Esophagus muscularis mucosa (tissue), 4 donors: ENCODE results near the gene ONECUT3. TPM values are rescaled to one million over a fixed set of nuclear protein-coding genes. Genes with fewer than 3 reads are reported as not detected.

ENCODE experiments used
- DNase-seq: peaks from one replicate; pipeline ENCODE4 v3.0.0-alpha.2; 2017; ENCODE audit errors: extremely low spot score
- H3K27ac ChIP-seq, 4 donors: fragments of 200-600 bp; sonication (generic); replicated peaks in 1 of 4; 1 replicate in 3 of 4; 2 replicates in 1 of 4; pipeline ENCODE4 v1.5.1; 2016 to 2019; ENCODE audit warnings: mild to moderate bottlenecking in 1 of 4
- H3K27me3 ChIP-seq, 4 donors: fragments of 200-600 bp; sonication (generic); one replicate each; pipeline versions ENCODE4 v1.5.1 to v1.6.0; 2016 to 2019
- H3K36me3 ChIP-seq, 4 donors: fragments of 200-600 bp; sonication (generic); one replicate each; pipeline ENCODE4 v1.5.1; 2016 to 2019
- H3K4me1 ChIP-seq, 4 donors: fragments of 200-600 bp; sonication (generic); one replicate each; pipeline ENCODE4 v1.5.1; 2016 to 2019
- H3K4me3 ChIP-seq, 4 donors: fragments of 200-600 bp; sonication (generic); 1 replicate in 2 of 4; 2 replicates in 2 of 4; pipeline ENCODE4 v1.5.1; 2016 to 2019; ENCODE audit warnings: mild to moderate bottlenecking in 4 of 4, moderate library complexity in 1 of 4
- H3K9me3 ChIP-seq, 4 donors: fragments of 200-600 bp; sonication (generic); 1 replicate in 3 of 4; 2 replicates in 1 of 4; pipeline ENCODE4 v1.5.1; 2016 to 2019
- CTCF ChIP-seq, 3 experiments: fragments of 200-600 bp in 2 of 3; fragments of 450-650 bp in 1 of 3; sonication (generic) in 2 of 3; IDR thresholded peaks; one replicate each; pipeline ENCODE4 v1.5.1; 2017 to 2019; ENCODE audit warnings: antibody characterized with exemption in 3 of 3, mild to moderate bottlenecking in 2 of 3, moderate library complexity in 1 of 3
- EP300 ChIP-seq: sonication (generic); formaldehyde crosslinking; IDR thresholded peaks from one replicate; pipeline ENCODE4 v1.6.1; 2017; ENCODE audit warnings: antibody characterized with exemption
- POLR2A ChIP-seq: fragments of 450-650 bp; IDR thresholded peaks from one replicate; pipeline ENCODE4 v1.6.1; 2017; ENCODE audit warnings: antibody characterized with exemption, moderate library complexity, mild to moderate bottlenecking, low read depth
- POLR2AphosphoS5 ChIP-seq, 2 donors: sonication (generic); formaldehyde crosslinking; IDR thresholded peaks; one replicate each; pipeline ENCODE4 v1.6.1; 2017; ENCODE audit warnings: antibody characterized with exemption in 2 of 2
- WGBS: methylation state at CpG from one replicate; pipeline ENCODE4 v1.1.5; 2018; 5-methylcytosine and 5-hydroxymethylcytosine counted together
- intact Hi-C: fragments of 100-400 bp; cut with DNase I; formaldehyde crosslinking; loops from one replicate; pipeline ENCODE4 v1.15.1; 2023
- total RNA-seq, 4 donors: library from RNA; depleted of rRNA; stranded (reverse); fragments of >200 nt; gene quantifications; one replicate each; pipeline versions ENCODE4 v1.1.0 to v1.2.1, GENCODE V29; 2016

Gene ONECUT3
- total RNA-seq, 4 donors from 2014 or later, result not detected

GRCh38 chr19:1810439-1811160 lies 57.3 kb downstream of the ONECUT3 start:
- intact Hi-C loops, result no loop called here

GRCh38 chr19:1811472-1811894 lies 58.2 kb downstream of the ONECUT3 start:
- peaks cover 15 to 26% (median 24%) of the 10 kb centered on the region in 4 donors for H3K4me1 ChIP-seq
- TF ChIP-seq CTCF (IDR thresholded peaks at IDR 0.05) (no peak), EP300 (no peak), POLR2AphosphoS5 (IDR thresholded peaks at IDR 0.05) (peak in 1 of 2 donors; percentile 58), POLR2A (no peak)
- DNase-seq, result no peak
- WGBS, result 14% methylated on average over 13 of the region's 13 CpGs
- H3K27ac ChIP-seq, result peak overlapping the region; percentile 67 to 81 (median 78)
- peak overlapping the region; percentile 55 to 59 (median 58) for H3K4me3 ChIP-seq
- intact Hi-C loops, result no loop called here
- H3K9me3 ChIP-seq, result no peaks in the 10 kb centered on the region
- H3K27me3 ChIP-seq, result no peaks in the 10 kb centered on the region
- H3K36me3 ChIP-seq, result peaks cover 12 to 21% (median 19%) of the 10 kb centered on the region in 4 donors

More at GRCh38 chr19:1810439-1811160, 57.3 kb downstream of the ONECUT3 start:
- H3K36me3 ChIP-seq, result peaks cover 3 to 12% (median 10%) of the 10 kb centered on the region in 4 donors
- H3K4me3 ChIP-seq, result no peak overlapping the region
- H3K9me3 ChIP-seq, result no peaks in the 10 kb centered on the region
- TF ChIP-seq CTCF (IDR thresholded peaks at IDR 0.05) (no peak), POLR2AphosphoS5 (IDR thresholded peaks at IDR 0.05) (no peak), POLR2A (no peak), EP300 (no peak)
- H3K27ac ChIP-seq, result peak overlapping the region; percentile 67 to 81 (median 78)
- DNase-seq, result no peak
- H3K27me3 ChIP-seq, result no peaks in the 10 kb centered on the region
- 92% methylated on average over 19 of the region's 19 CpGs for WGBS
- peaks cover 15 to 26% (median 24%) of the 10 kb centered on the region in 4 donors for H3K4me1 ChIP-seq

GRCh38 chr19:1811942-1812425 lies 58.7 kb downstream of the ONECUT3 start, which contains the start of gene ATP8B3:
Gene ATP8B3 (minus strand): TSS chr19:1812276. CDS start chr19:1811736, 540 bp downstream.
- H3K27me3 ChIP-seq, result no peaks in the 10 kb centered on the region
- no peak for DNase-seq
- WGBS, result 3% methylated on average over 16 of the region's 48 CpGs
- peaks cover 15 to 26% (median 24%) of the 10 kb centered on the region in 4 donors for H3K4me1 ChIP-seq
- peaks cover 17 to 26% (median 24%) of the 10 kb centered on the region in 4 donors for H3K36me3 ChIP-seq
- peak within 1 kb of the TSS; percentile 67 to 81 (median 78) for H3K27ac ChIP-seq
- TF ChIP-seq POLR2AphosphoS5 (IDR thresholded peaks at IDR 0.05) (no peak), CTCF (IDR thresholded peaks at IDR 0.05) (peak in 1 of 3 experiments; percentile 18)
- intact Hi-C loops, result no loop called here
- H3K9me3 ChIP-seq, result no peaks in the 10 kb centered on the region
- peak within 1 kb of the TSS; percentile 55 to 59 (median 58) for H3K4me3 ChIP-seq

GRCh38 chr19:1812426-1813191 lies 59.3 kb downstream of the ONECUT3 start:
- intact Hi-C loops, result no loop called here
- peaks cover 15 to 26% (median 24%) of the 10 kb centered on the region in 4 donors for H3K4me1 ChIP-seq
- no peaks in the 10 kb centered on the region for H3K27me3 ChIP-seq
- TF ChIP-seq POLR2AphosphoS5 (IDR thresholded peaks at IDR 0.05), result peak; percentile 27 to 73
- no peak for TF ChIP-seq EP300
- peak; percentile 31 to 60 (median 57) for TF ChIP-seq CTCF (IDR thresholded peaks at IDR 0.05)
- TF ChIP-seq POLR2A, result no peak
- peak; percentile 98 for DNase-seq
- H3K9me3 ChIP-seq, result no peaks in the 10 kb centered on the region
- under 1% methylated on average over 31 of the region's 47 CpGs for WGBS
- peaks cover 23 to 32% (median 31%) of the 10 kb centered on the region in 4 donors for H3K36me3 ChIP-seq
- peak overlapping the region; percentile 55 to 59 (median 58) for H3K4me3 ChIP-seq
- peak overlapping the region; percentile 67 to 81 (median 78) for H3K27ac ChIP-seq
